ENCODE results near the gene TMEM222.

TMEM222 gene

GRCh38 chr1:27359822-27360158 is 37.8 kb downstream of the TMEM222 start:
- DNase-seq (ENCODE audit: low spot score): no peak

- DNase-seq (ENCODE audit: low spot score): no peak
These were observed 38.4 kb downstream of the TMEM222 start for GRCh38 chr1:27360159-27361043.

GRCh38 chr1:27361044-27361402 is 39.1 kb downstream of the TMEM222 start:
- no peak for DNase-seq (ENCODE audit: low spot score)

- DNase-seq (ENCODE audit: low spot score): no peak
These were observed 39.6 kb downstream of the TMEM222 start for GRCh38 chr1:27361553-27361952.

- DNase-seq (ENCODE audit: low spot score): no peak
These were observed 42.1 kb downstream of the TMEM222 start for GRCh38 chr1:27363766-27364695.

- DNase-seq (ENCODE audit: low spot score): no peak
These were observed 42.9 kb downstream of the TMEM222 start for GRCh38 chr1:27364696-27365371.

GRCh38 chr1:27365372-27366112 is 43.6 kb downstream of the TMEM222 start:
- peak; percentile 93 for DNase-seq (ENCODE audit: low spot score)

GRCh38 chr1:27366113-27366410 is 44.1 kb downstream of the TMEM222 start:
- peak; percentile 89 for DNase-seq (ENCODE audit: low spot score)

- DNase-seq (ENCODE audit: low spot score): peak; percentile 88
These were observed 44.6 kb downstream of the TMEM222 start, which contains the start of gene MAP3K6 for GRCh38 chr1:27366411-27367159. TSS of gene MAP3K6 (minus strand) at chr1:27366961. CDS start at chr1:27366597, 364 bp downstream.

GRCh38 chr1:27367160-27367650 is 45.2 kb downstream of the TMEM222 start:
- no peak for DNase-seq (ENCODE audit: low spot score)

- DNase-seq (ENCODE audit: low spot score): no peak
These were observed 47.1 kb downstream of the TMEM222 start for GRCh38 chr1:27368869-27369582.

GRCh38 chr1:27372022-27372807 is 50.3 kb downstream of the TMEM222 start:
- DNase-seq (ENCODE audit: low spot score): no peak

- DNase-seq (ENCODE audit: low spot score): no peak
These were observed 51.1 kb downstream of the TMEM222 start for GRCh38 chr1:27372808-27373690.

- no peak for DNase-seq (ENCODE audit: low spot score)
These were observed 52.6 kb downstream of the TMEM222 start, which contains the start of gene FCN3 for GRCh38 chr1:27374362-27375086. TSS of gene FCN3 (minus strand) at chr1:27374824. CDS start at chr1:27374818, 6 bp downstream.

- no peak for DNase-seq (ENCODE audit: low spot score)
These were observed 56.0 kb downstream of the TMEM222 start for GRCh38 chr1:27377760-27378495.

GRCh38 chr1:27379564-27380122 is 57.7 kb downstream of the TMEM222 start:
- no peak for DNase-seq (ENCODE audit: low spot score)

Measured in HuH-7.5 (cell line).